HEK293T (cell line): ENCODE results near the gene COA3.

Experiments
- NFRKB ChIP-seq: fragments of 450-650 bp; IDR thresholded peaks from 2 replicates; pipeline ENCODE4 v1.6.1; 2016; ENCODE audit warnings: mild to moderate bottlenecking, moderate library complexity
- ZNF384 ChIP-seq: fragments of 450-650 bp; IDR thresholded peaks from 2 replicates; pipeline ENCODE4 v1.6.1; 2016

DNA sequence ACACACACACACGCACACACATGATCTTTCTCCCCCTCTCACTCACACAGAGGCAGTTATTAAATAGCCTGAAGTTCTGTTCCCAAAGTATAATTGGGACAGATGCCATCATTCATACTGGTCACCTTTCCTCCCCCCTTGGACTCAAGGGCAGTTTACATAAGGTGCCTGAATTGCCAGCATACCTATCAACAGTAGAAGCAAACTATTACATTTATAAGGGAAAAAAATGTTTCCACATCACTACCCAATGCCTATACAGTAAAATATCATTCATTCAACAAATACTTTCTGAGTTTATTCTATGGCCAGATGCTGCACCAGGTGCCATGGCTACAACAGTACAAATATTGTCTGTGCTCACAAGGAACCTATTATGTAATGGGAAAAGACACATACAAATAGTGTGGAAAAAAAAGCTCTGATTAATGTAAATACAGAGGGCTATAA is 6.4 kb upstream of the COA3 start:
- TF ChIP-seq ZNF384 (no peak), NFRKB (no peak)
